ENCODE results near the gene TBC1D32. TPM values are rescaled to one million over a fixed set of nuclear protein-coding genes. Genes with fewer than 3 reads are reported as not detected.

The TBC1D32 gene
- polyA plus RNA-seq, 1 donor (not counting 4 experiments of a cell fraction or from before 2014, with no cell fraction given), result 6.7 TPM

DNA sequence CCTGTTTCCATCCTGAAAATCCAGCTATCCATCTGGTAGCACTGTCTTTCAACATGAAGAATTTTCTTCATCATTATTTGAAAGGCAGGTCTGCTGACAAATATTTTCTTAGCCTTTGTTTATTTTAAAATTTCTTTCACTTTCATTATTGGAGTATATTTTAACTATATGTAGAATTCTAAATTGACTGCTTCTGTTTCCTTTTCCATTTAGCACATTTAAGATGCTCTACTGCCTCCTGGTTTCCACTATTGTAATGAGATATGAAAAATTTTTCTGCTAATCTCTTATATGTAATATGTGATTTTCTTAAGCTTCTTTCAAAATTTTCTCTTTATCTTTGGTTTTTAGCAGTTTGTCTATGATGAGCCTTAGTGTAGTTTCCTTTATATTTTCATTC is 97.3 kb downstream of the TBC1D32 start:
- no peak overlapping the region for H3K9ac ChIP-seq (ENCODE audit: control insufficient read depth, extremely low read depth, insufficient read depth, low read length)
- H3K9me3 ChIP-seq (ENCODE audit: control insufficient read depth, low read depth, low read length), result no peaks in the 10 kb centered on the region
- FAIRE-seq (no peak), DNase-seq (ENCODE audit: low read depth, low spot score) (no peak)
- no peaks in the 10 kb centered on the region for H3K27me3 ChIP-seq (ENCODE audit: control insufficient read depth, extremely low read depth, insufficient read depth, low read length)
- dilution Hi-C loops (cut with MboI; ENCODE audit: extremely low pct_ligation_motif_present, low sequenced_read_pairs), result no loop called here
- H3K4me3 ChIP-seq (ENCODE audit: control insufficient read depth in 2 of 3, extremely low read depth in 1 of 3, insufficient read depth in 2 of 3, low read depth in 1 of 3, low read length in 3 of 3), result no peak overlapping the region
- no peaks in the 10 kb centered on the region for H3K4me1 ChIP-seq (ENCODE audit: control insufficient read depth, extremely low read depth, insufficient read depth, low read length)
- H4K20me1 ChIP-seq (ENCODE audit: control insufficient read depth, extremely low read depth, insufficient read depth, low read length), result no peaks in the 10 kb centered on the region
- H2AFZ ChIP-seq (ENCODE audit: control insufficient read depth, low read length), result no peak overlapping the region
- no peak overlapping the region for H3K4me2 ChIP-seq (ENCODE audit: control insufficient read depth, extremely low read depth, insufficient read depth, low read depth, low read length)
- H3K9me1 ChIP-seq (ENCODE audit: control insufficient read depth, extremely low read depth, insufficient read depth, low read length), result no peaks in the 10 kb centered on the region
- H3K79me2 ChIP-seq (ENCODE audit: control insufficient read depth, insufficient read depth, low read length), result no peaks in the 10 kb centered on the region
- no peak overlapping the region for H3K27ac ChIP-seq (ENCODE audit: control insufficient read depth, insufficient read depth, low read length)
- TF ChIP-seq EZH2 (IDR thresholded peaks at IDR 0.05; ENCODE audit: low read length), result no peak
- TF ChIP-seq, protein P1, sequence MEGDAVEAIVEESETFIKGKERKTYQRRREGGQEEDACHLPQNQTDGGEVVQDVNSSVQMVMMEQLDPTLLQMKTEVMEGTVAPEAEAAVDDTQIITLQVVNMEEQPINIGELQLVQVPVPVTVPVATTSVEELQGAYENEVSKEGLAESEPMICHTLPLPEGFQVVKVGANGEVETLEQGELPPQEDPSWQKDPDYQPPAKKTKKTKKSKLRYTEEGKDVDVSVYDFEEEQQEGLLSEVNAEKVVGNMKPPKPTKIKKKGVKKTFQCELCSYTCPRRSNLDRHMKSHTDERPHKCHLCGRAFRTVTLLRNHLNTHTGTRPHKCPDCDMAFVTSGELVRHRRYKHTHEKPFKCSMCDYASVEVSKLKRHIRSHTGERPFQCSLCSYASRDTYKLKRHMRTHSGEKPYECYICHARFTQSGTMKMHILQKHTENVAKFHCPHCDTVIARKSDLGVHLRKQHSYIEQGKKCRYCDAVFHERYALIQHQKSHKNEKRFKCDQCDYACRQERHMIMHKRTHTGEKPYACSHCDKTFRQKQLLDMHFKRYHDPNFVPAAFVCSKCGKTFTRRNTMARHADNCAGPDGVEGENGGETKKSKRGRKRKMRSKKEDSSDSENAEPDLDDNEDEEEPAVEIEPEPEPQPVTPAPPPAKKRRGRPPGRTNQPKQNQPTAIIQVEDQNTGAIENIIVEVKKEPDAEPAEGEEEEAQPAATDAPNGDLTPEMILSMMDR (optimal IDR thresholded peaks at IDR 0.05 in 1 of 3, IDR thresholded peaks at IDR 0.05 in 1 of 3, conservative IDR thresholded peaks at IDR 0.05 in 1 of 3; ENCODE audit: extremely low read depth in 1 of 3, insufficient read depth in 2 of 3, low read length in 3 of 3), result no peak
- H3K36me3 ChIP-seq (ENCODE audit: control insufficient read depth in 2 of 2, extremely low read depth in 1 of 2, insufficient read depth in 2 of 2, low read length in 2 of 2), result no peaks in the 10 kb centered on the region

DNA sequence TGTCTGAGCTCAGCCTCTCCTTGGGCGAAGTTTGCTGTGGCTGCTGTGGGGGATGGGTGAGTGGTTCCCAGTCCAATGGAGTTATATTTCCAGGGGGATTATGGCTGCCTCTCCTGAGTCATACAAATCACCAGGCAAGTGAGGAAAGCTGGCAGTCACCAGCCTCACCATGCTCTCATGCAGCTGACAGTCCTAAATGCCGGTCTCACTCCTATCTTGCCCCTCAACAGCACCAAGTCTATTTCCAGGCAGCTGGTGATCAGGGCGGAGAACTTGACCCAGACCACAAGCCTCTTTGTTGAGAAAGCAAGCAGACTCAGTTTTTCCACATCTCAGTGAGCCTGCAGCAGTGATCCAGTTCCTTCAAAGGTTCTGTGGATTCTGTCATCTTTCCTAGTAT is 98.9 kb downstream of the TBC1D32 start:
- Histone ChIP-seq H3K4me3 (ENCODE audit: control insufficient read depth in 2 of 3, extremely low read depth in 1 of 3, insufficient read depth in 2 of 3, low read depth in 1 of 3, low read length in 3 of 3) (no peak overlapping the region), H4K20me1 (ENCODE audit: control insufficient read depth, extremely low read depth, insufficient read depth, low read length) (no peaks in the 10 kb centered on the region), H2AFZ (ENCODE audit: control insufficient read depth, low read length) (no peak overlapping the region), H3K9me3 (ENCODE audit: control insufficient read depth, low read depth, low read length) (no peaks in the 10 kb centered on the region), H3K79me2 (ENCODE audit: control insufficient read depth, insufficient read depth, low read length) (no peaks in the 10 kb centered on the region), H3K4me2 (ENCODE audit: control insufficient read depth, extremely low read depth, insufficient read depth, low read depth, low read length) (no peak overlapping the region), H3K27me3 (ENCODE audit: control insufficient read depth, extremely low read depth, insufficient read depth, low read length) (no peaks in the 10 kb centered on the region), H3K36me3 (ENCODE audit: control insufficient read depth in 2 of 2, extremely low read depth in 1 of 2, insufficient read depth in 2 of 2, low read length in 2 of 2) (no peaks in the 10 kb centered on the region), H3K4me1 (ENCODE audit: control insufficient read depth, extremely low read depth, insufficient read depth, low read length) (no peaks in the 10 kb centered on the region), H3K27ac (ENCODE audit: control insufficient read depth, insufficient read depth, low read length) (no peak overlapping the region), H3K9me1 (ENCODE audit: control insufficient read depth, extremely low read depth, insufficient read depth, low read length) (no peaks in the 10 kb centered on the region), H3K9ac (ENCODE audit: control insufficient read depth, extremely low read depth, insufficient read depth, low read length) (no peak overlapping the region)
- DNase-seq (ENCODE audit: low read depth, low spot score), result no peak
- no peak for FAIRE-seq
- TF ChIP-seq, protein P1 (optimal IDR thresholded peaks at IDR 0.05 in 1 of 3, IDR thresholded peaks at IDR 0.05 in 1 of 3, conservative IDR thresholded peaks at IDR 0.05 in 1 of 3; ENCODE audit: extremely low read depth in 1 of 3, insufficient read depth in 2 of 3, low read length in 3 of 3), result no peak
- TF ChIP-seq EZH2 (IDR thresholded peaks at IDR 0.05; ENCODE audit: low read length), result no peak
- dilution Hi-C loops (cut with MboI; ENCODE audit: extremely low pct_ligation_motif_present, low sequenced_read_pairs), result no loop called here
